Adrenal gland (tissue), 5 donors: ENCODE measurements around the gene MICB.

Source experiments
- POLR2A ChIP-seq, 2 donors: fragments of 450-650 bp; IDR thresholded peaks; one replicate each; pipeline ENCODE4 v1.6.1; 2017; ENCODE audit warnings: antibody characterized with exemption in 2 of 2, mild to moderate bottlenecking in 2 of 2, moderate library complexity in 1 of 2
- TF ChIP-seq, protein P1 (sequence below), 6 experiments: fragments of 450-650 bp in 4 of 6; fragments of 200-600 bp in 2 of 6; sonication (generic) in 1 of 6; IDR thresholded peaks; 1 replicate in 5 of 6; 2 replicates in 1 of 6; pipeline versions ENCODE4 v1.5.1 to v1.8.0; 2016 to 2021; ENCODE audit warnings: antibody characterized with exemption in 6 of 6, mild to moderate bottlenecking in 2 of 6, moderate library complexity in 1 of 6
- donor health status: DM: no; HTN: no; CAD: no.

DNA sequence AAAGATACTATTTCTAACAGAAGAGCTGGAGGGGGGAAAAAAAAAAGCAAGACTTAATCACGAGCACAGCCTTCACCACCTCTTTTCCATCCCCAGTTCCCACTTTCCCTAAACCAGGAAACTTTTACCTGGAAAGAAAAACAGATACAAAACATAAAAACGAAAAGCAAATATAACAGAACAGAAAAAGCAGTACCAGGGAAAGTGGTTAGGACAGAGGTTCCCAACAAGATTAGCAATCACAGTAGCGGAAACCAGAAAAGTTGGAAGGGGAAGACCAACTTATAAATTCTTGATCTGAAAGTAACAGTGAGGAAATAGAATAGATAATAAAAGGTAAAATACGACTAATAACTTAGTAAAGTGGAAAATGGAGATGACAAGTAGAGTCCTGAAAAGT lies 42.7 kb downstream of the MICB start:
- TF ChIP-seq, protein P1, sequence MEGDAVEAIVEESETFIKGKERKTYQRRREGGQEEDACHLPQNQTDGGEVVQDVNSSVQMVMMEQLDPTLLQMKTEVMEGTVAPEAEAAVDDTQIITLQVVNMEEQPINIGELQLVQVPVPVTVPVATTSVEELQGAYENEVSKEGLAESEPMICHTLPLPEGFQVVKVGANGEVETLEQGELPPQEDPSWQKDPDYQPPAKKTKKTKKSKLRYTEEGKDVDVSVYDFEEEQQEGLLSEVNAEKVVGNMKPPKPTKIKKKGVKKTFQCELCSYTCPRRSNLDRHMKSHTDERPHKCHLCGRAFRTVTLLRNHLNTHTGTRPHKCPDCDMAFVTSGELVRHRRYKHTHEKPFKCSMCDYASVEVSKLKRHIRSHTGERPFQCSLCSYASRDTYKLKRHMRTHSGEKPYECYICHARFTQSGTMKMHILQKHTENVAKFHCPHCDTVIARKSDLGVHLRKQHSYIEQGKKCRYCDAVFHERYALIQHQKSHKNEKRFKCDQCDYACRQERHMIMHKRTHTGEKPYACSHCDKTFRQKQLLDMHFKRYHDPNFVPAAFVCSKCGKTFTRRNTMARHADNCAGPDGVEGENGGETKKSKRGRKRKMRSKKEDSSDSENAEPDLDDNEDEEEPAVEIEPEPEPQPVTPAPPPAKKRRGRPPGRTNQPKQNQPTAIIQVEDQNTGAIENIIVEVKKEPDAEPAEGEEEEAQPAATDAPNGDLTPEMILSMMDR (IDR thresholded peaks at IDR 0.05) = no peak
- no peak for TF ChIP-seq POLR2A (IDR thresholded peaks at IDR 0.05)
